ENCODE data around the gene HIVEP3. TPM values are rescaled to one million over a fixed set of nuclear protein-coding genes. Genes with fewer than 3 reads are reported as not detected.

HIVEP3 gene
- polyA plus RNA-seq, 1 of the 3 experiments (the other 2 are of a cell fraction), result 6.4 TPM

DNA sequence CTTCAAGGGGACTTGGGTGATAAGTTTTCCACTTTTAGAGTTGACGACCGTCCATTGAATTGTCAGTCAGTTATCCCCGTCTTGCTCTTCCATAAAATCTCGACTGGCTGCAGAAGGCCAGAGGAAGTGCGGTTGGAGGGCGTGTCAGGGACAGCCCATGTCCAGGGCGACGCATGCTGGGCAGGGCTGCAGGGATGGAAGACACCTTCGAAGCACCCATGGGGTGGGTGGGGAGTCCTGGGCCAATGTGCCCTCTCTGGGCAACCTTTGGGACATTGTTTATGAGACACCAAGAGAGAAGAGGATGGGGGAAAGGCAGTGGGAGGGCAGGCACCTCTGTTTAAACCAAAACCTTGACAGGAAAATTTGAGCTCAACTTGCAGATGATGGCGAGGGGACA lies 395.7 kb downstream of the HIVEP3 start:
- CTCF ChIA-PET, result interaction anchor here (0.9 to 1.9 kb wide), 2 partner anchors 16 to 18 kb away, joined by 3 to 5 read pairs; no protein-coding TSS in a partner anchor
- H3K4me3 ChIP-seq (ENCODE audit: low read depth in 2 of 2, low read length in 1 of 2), result no peak overlapping the region

More for the DNA sequence above, 395.7 kb downstream of the HIVEP3 start:
- no peak overlapping the region for H3K9ac ChIP-seq
- POLR2A ChIA-PET, result no interaction called here
- H3K79me2 ChIP-seq (ENCODE audit: insufficient read depth), result no peaks in the 10 kb centered on the region
- DNase-seq, result no peak
- H3K9me3 ChIP-seq, result no peaks in the 10 kb centered on the region
- TF ChIP-seq TEAD4 (IDR thresholded peaks at IDR 0.05; ENCODE audit: borderline replicate concordance, insufficient read depth) (no peak), NRF1 (IDR thresholded peaks at IDR 0.05; ENCODE audit: low read depth, low read length) (no peak), GATA2 (CRISPR knock-in tag; IDR thresholded peaks at IDR 0.05) (no peak), FOXM1 (IDR thresholded peaks at IDR 0.05; ENCODE audit: low read depth) (no peak), POLR2AphosphoS5 (IDR thresholded peaks at IDR 0.05; ENCODE audit: low read depth, low read length) (no peak), SMC3 (IDR thresholded peaks at IDR 0.05; ENCODE audit: low read depth, low read length) (no peak), EZH2phosphoT487 (IDR thresholded peaks at IDR 0.05; ENCODE audit: borderline replicate concordance, low read depth) (no peak), CHD2 (IDR thresholded peaks at IDR 0.05; ENCODE audit: low read length, partially characterized antibody) (no peak), RXRA (IDR thresholded peaks at IDR 0.05; ENCODE audit: borderline replicate concordance, low read depth) (no peak)
- TF ChIP-seq, protein P1, sequence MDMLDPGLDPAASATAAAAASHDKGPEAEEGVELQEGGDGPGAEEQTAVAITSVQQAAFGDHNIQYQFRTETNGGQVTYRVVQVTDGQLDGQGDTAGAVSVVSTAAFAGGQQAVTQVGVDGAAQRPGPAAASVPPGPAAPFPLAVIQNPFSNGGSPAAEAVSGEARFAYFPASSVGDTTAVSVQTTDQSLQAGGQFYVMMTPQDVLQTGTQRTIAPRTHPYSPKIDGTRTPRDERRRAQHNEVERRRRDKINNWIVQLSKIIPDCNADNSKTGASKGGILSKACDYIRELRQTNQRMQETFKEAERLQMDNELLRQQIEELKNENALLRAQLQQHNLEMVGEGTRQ (IDR thresholded peaks at IDR 0.05; ENCODE audit: borderline replicate concordance, low read depth, low read length), result no peak
- TF ChIP-seq, protein P2, sequence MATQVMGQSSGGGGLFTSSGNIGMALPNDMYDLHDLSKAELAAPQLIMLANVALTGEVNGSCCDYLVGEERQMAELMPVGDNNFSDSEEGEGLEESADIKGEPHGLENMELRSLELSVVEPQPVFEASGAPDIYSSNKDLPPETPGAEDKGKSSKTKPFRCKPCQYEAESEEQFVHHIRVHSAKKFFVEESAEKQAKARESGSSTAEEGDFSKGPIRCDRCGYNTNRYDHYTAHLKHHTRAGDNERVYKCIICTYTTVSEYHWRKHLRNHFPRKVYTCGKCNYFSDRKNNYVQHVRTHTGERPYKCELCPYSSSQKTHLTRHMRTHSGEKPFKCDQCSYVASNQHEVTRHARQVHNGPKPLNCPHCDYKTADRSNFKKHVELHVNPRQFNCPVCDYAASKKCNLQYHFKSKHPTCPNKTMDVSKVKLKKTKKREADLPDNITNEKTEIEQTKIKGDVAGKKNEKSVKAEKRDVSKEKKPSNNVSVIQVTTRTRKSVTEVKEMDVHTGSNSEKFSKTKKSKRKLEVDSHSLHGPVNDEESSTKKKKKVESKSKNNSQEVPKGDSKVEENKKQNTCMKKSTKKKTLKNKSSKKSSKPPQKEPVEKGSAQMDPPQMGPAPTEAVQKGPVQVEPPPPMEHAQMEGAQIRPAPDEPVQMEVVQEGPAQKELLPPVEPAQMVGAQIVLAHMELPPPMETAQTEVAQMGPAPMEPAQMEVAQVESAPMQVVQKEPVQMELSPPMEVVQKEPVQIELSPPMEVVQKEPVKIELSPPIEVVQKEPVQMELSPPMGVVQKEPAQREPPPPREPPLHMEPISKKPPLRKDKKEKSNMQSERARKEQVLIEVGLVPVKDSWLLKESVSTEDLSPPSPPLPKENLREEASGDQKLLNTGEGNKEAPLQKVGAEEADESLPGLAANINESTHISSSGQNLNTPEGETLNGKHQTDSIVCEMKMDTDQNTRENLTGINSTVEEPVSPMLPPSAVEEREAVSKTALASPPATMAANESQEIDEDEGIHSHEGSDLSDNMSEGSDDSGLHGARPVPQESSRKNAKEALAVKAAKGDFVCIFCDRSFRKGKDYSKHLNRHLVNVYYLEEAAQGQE (IDR thresholded peaks at IDR 0.05; ENCODE audit: low read depth, low read length), result no peak
- TF ChIP-seq, protein P3, sequence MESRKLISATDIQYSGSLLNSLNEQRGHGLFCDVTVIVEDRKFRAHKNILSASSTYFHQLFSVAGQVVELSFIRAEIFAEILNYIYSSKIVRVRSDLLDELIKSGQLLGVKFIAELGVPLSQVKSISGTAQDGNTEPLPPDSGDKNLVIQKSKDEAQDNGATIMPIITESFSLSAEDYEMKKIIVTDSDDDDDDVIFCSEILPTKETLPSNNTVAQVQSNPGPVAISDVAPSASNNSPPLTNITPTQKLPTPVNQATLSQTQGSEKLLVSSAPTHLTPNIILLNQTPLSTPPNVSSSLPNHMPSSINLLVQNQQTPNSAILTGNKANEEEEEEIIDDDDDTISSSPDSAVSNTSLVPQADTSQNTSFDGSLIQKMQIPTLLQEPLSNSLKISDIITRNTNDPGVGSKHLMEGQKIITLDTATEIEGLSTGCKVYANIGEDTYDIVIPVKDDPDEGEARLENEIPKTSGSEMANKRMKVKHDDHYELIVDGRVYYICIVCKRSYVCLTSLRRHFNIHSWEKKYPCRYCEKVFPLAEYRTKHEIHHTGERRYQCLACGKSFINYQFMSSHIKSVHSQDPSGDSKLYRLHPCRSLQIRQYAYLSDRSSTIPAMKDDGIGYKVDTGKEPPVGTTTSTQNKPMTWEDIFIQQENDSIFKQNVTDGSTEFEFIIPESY (IDR thresholded peaks at IDR 0.05; ENCODE audit: borderline replicate concordance, low read depth), result no peak
- no peak overlapping the region for H2AFZ ChIP-seq (ENCODE audit: low read depth)
- H3K27me3 ChIP-seq (ENCODE audit: insufficient read depth), result no peaks in the 10 kb centered on the region
- no peak overlapping the region for H3K4me2 ChIP-seq
- H3K9me2 ChIP-seq, result no peaks in the 10 kb centered on the region
- H3K27ac ChIP-seq (ENCODE audit: low read depth in 2 of 2, low read length in 1 of 2), result no peak overlapping the region
- H3K4me1 ChIP-seq (ENCODE audit: control insufficient read depth in 1 of 2, insufficient read depth in 2 of 2, low read depth in 1 of 2, low read length in 1 of 2), result peaks cover 0 to 15% of the 10 kb centered on the region in 2 experiments; a peak in 1 of 4 replicates
- WGBS (ENCODE audit: low lambda C conversion rate), result 81% methylated on average over 10 of the region's 10 CpGs
- no peaks in the 10 kb centered on the region for H3F3A ChIP-seq (replicated peaks; ENCODE audit: insufficient read depth)
- H3K36me3 ChIP-seq (replicated peaks in 1 of 2; ENCODE audit: control insufficient read depth in 1 of 2, insufficient read depth in 2 of 2, low read length in 1 of 2), result no peaks in the 10 kb centered on the region
- H4K20me1 ChIP-seq (ENCODE audit: insufficient read depth), result no peaks in the 10 kb centered on the region
